ENCODE measurements around the gene THSD4. TPM values are rescaled to one million over a fixed set of nuclear protein-coding genes. Genes with fewer than 3 reads are reported as not detected.

The THSD4 gene
- polyA plus RNA-seq, 1 donor (not counting 4 experiments of a cell fraction or from before 2014, with no cell fraction given), result 24.5 TPM

DNA sequence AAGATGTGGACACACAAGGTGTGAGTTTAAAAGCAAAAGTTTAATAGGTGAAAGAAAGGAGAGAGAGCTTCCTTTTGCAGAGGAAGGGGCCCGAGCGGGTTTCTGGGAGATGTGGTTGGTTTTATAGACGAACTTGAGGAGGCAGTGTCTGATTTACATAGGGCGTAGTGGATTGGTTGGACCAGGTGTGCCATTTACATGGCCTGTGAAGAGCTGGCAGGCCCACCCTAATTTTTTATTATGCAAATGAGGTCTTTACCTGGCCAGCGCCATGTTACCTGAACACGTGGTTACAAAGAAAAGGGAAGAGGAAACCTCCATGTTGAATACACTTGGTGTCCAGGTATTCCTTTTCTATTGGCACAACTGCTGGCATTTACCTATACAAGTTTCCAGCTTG is 42.8 kb upstream of the THSD4 start:
- H3K4me2 ChIP-seq (ENCODE audit: control insufficient read depth, extremely low read depth, insufficient read depth, low read depth, low read length), result no peak overlapping the region
- no peaks in the 10 kb centered on the region for H4K20me1 ChIP-seq (ENCODE audit: control insufficient read depth, extremely low read depth, insufficient read depth, low read length)
- peaks cover 0 to 1% of the 10 kb centered on the region in 2 experiments for H3K36me3 ChIP-seq (ENCODE audit: control insufficient read depth in 2 of 2, extremely low read depth in 1 of 2, insufficient read depth in 2 of 2, low read length in 2 of 2)
- H3K27me3 ChIP-seq (ENCODE audit: control insufficient read depth, extremely low read depth, insufficient read depth, low read length), result no peaks in the 10 kb centered on the region
- dilution Hi-C loops (cut with MboI; ENCODE audit: extremely low pct_ligation_motif_present, low sequenced_read_pairs), result no loop called here
- DNase-seq (ENCODE audit: low read depth, low spot score), result no peak
- peaks cover 2% of the 10 kb centered on the region for H3K9me3 ChIP-seq (ENCODE audit: control insufficient read depth, low read depth, low read length)
- H3K9me1 ChIP-seq (ENCODE audit: control insufficient read depth, extremely low read depth, insufficient read depth, low read length), result no peaks in the 10 kb centered on the region
- FAIRE-seq, result no peak
- H2AFZ ChIP-seq (ENCODE audit: control insufficient read depth, low read length), result no peak overlapping the region
- no peak overlapping the region for H3K27ac ChIP-seq (ENCODE audit: control insufficient read depth, insufficient read depth, low read length)
- no peak overlapping the region for H3K4me3 ChIP-seq (ENCODE audit: control insufficient read depth in 2 of 3, extremely low read depth in 1 of 3, insufficient read depth in 2 of 3, low read depth in 1 of 3, low read length in 3 of 3)
- no peak overlapping the region for H3K9ac ChIP-seq (ENCODE audit: control insufficient read depth, extremely low read depth, insufficient read depth, low read length)
- no peaks in the 10 kb centered on the region for H3K79me2 ChIP-seq (ENCODE audit: control insufficient read depth, insufficient read depth, low read length)
- TF ChIP-seq, protein P1, sequence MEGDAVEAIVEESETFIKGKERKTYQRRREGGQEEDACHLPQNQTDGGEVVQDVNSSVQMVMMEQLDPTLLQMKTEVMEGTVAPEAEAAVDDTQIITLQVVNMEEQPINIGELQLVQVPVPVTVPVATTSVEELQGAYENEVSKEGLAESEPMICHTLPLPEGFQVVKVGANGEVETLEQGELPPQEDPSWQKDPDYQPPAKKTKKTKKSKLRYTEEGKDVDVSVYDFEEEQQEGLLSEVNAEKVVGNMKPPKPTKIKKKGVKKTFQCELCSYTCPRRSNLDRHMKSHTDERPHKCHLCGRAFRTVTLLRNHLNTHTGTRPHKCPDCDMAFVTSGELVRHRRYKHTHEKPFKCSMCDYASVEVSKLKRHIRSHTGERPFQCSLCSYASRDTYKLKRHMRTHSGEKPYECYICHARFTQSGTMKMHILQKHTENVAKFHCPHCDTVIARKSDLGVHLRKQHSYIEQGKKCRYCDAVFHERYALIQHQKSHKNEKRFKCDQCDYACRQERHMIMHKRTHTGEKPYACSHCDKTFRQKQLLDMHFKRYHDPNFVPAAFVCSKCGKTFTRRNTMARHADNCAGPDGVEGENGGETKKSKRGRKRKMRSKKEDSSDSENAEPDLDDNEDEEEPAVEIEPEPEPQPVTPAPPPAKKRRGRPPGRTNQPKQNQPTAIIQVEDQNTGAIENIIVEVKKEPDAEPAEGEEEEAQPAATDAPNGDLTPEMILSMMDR (optimal IDR thresholded peaks at IDR 0.05 in 1 of 3, IDR thresholded peaks at IDR 0.05 in 1 of 3, conservative IDR thresholded peaks at IDR 0.05 in 1 of 3; ENCODE audit: extremely low read depth in 1 of 3, insufficient read depth in 2 of 3, low read length in 3 of 3), result no peak
- no peak for TF ChIP-seq EZH2 (IDR thresholded peaks at IDR 0.05; ENCODE audit: low read length)
- peaks cover 25% of the 10 kb centered on the region for H3K4me1 ChIP-seq (ENCODE audit: control insufficient read depth, extremely low read depth, insufficient read depth, low read length)

DNA sequence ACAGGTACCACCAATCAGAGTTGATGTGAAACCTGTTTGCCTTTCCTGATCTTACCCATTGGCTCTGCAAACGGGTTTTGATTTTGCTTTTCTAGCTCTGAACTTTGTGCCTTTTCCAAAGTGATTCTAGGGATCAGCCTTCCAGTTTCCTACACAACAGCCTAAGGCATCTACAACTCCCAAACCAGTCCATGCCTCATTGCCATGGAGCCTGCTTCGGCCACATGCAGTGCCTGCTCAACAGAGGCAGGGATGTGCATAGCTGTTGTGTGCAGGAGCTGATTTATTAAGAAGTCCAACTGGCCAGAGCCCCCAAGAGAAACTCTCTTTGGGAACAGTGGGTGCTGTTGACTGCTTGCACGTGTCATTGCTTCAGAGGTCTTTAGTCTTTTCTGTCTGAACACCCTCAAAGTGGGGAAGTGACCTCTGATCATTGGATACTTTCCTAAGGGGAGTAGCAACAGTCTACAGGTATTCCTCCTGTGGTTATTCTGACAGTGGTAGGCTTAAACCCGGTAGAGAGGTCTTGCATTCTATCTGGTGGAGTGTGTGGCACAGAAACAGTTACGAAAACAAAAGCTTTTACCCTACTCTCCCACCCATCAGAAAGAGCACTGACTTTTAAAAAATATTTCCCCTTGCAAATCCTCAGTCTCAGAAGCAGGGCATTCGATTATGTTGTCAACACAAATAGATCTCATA is 36.6 kb upstream of the THSD4 start:
- no peaks in the 10 kb centered on the region for H3K9me1 ChIP-seq (ENCODE audit: control insufficient read depth, extremely low read depth, insufficient read depth, low read length)
- no peaks in the 10 kb centered on the region for H4K20me1 ChIP-seq (ENCODE audit: control insufficient read depth, extremely low read depth, insufficient read depth, low read length)
- H3K9ac ChIP-seq (ENCODE audit: control insufficient read depth, extremely low read depth, insufficient read depth, low read length), result peak overlapping the region; percentile 61
- peak overlapping the region; percentile 10 for H2AFZ ChIP-seq (ENCODE audit: control insufficient read depth, low read length)
- no peak for DNase-seq (ENCODE audit: low read depth, low spot score)
- peak overlapping the region in 2 of 3 experiments; percentile 8 to 11 for H3K4me3 ChIP-seq (ENCODE audit: control insufficient read depth in 2 of 3, extremely low read depth in 1 of 3, insufficient read depth in 2 of 3, low read depth in 1 of 3, low read length in 3 of 3)
- H3K4me1 ChIP-seq (ENCODE audit: control insufficient read depth, extremely low read depth, insufficient read depth, low read length), result peaks cover 37% of the 10 kb centered on the region
- no peaks in the 10 kb centered on the region for H3K36me3 ChIP-seq (ENCODE audit: control insufficient read depth in 2 of 2, extremely low read depth in 1 of 2, insufficient read depth in 2 of 2, low read length in 2 of 2)
- H3K79me2 ChIP-seq (ENCODE audit: control insufficient read depth, insufficient read depth, low read length), result no peaks in the 10 kb centered on the region
- FAIRE-seq, result peak; percentile 87
- dilution Hi-C loops (cut with MboI; ENCODE audit: extremely low pct_ligation_motif_present, low sequenced_read_pairs), result no loop called here
- peak overlapping the region; percentile 93 for H3K27ac ChIP-seq (ENCODE audit: control insufficient read depth, insufficient read depth, low read length)
- H3K4me2 ChIP-seq (ENCODE audit: control insufficient read depth, extremely low read depth, insufficient read depth, low read depth, low read length), result peak overlapping the region; percentile 71
- H3K27me3 ChIP-seq (ENCODE audit: control insufficient read depth, extremely low read depth, insufficient read depth, low read length), result no peaks in the 10 kb centered on the region
- no peaks in the 10 kb centered on the region for H3K9me3 ChIP-seq (ENCODE audit: control insufficient read depth, low read depth, low read length)
- TF ChIP-seq, protein P1 (optimal IDR thresholded peaks at IDR 0.05 in 1 of 3, IDR thresholded peaks at IDR 0.05 in 1 of 3, conservative IDR thresholded peaks at IDR 0.05 in 1 of 3; ENCODE audit: extremely low read depth in 1 of 3, insufficient read depth in 2 of 3, low read length in 3 of 3), result no peak
- no peak for TF ChIP-seq EZH2 (IDR thresholded peaks at IDR 0.05; ENCODE audit: low read length)
